K562 (cell line): ENCODE measurements around the gene XPC. TPM values are rescaled to one million over a fixed set of nuclear protein-coding genes. Genes with fewer than 3 reads are reported as not detected.

ENCODE experiments used
- ATAC-seq: fragments of 200-7000 bp; cut with Tn5 transposase; 3 replicates; pipeline ENCODE4 v1.9.1; 2020; ENCODE audit warnings: moderate library complexity
- BruUV-seq: library from RNA; stranded (reverse); fragments of 400-500 nt; replicated peaks from 2 replicates; lab custom pipeline; 2021; lab: Mats Ljungman, UMichigan
- CTCF ChIA-PET: fragments of 300-600 bp; formaldehyde crosslinking; extraction: SDS; loops from one replicate; lab custom pipeline; 2021; ENCODE audit warnings: low intra/inter-chr PET ratio; lab: Yijun Ruan, JAX
- POLR2A ChIA-PET: fragments of 300-600, 350-650 bp; sonication (Branson Sonifier 250); formaldehyde crosslinking; extraction: SDS; loops from one replicate; lab custom pipeline; 2021; ENCODE audit warnings: antibody characterized with exemption, inconsistent platforms; lab: Yijun Ruan, JAX
- DNase-seq, 4 experiments: peaks; one replicate each; pipeline versions ENCODE4 v3.0.0 to v3.0.0-alpha.2; 2011 to 2018; ENCODE audit warnings: low spot score in 3 of 4, mixed read lengths in 3 of 4; ENCODE audit errors: extremely low read depth in 1 of 4
- FAIRE-seq: peaks from 2 replicates; lab custom pipeline; 2011; peaks lifted over from hg19 to GRCh38; lab: Jason Lieb, UNC
- H2AFZ ChIP-seq: 2 replicates; pipeline ENCODE4 v1.6.0; 2011; ENCODE audit warnings: low read depth, low read length, control low read depth, inconsistent platforms
- H3K27ac ChIP-seq: fragments of 200-600 bp; 3 replicates; pipeline ENCODE4 v1.8.0; 2011; ENCODE audit warnings: low read depth, mild to moderate bottlenecking, control low read depth, inconsistent platforms, low read length, moderate library complexity, mixed read lengths; ENCODE audit errors: extremely low read depth
- H3K27me3 ChIP-seq, 2 experiments: fragments of 300-600 bp in 1 of 2; 2 replicates in 1 of 2; 3 replicates in 1 of 2; pipeline versions ENCODE4 v1.6.0 to v1.8.0; 2011; ENCODE audit warnings: inconsistent platforms in 2 of 2, low read length in 2 of 2, mild to moderate bottlenecking in 1 of 2, mixed read lengths in 1 of 2, moderate library complexity in 1 of 2; ENCODE audit not compliant: control insufficient read depth in 2 of 2, insufficient read depth in 2 of 2
- H3K36me3 ChIP-seq: fragments of 300-600 bp; 3 replicates; pipeline ENCODE4 v1.8.0; 2011; ENCODE audit warnings: mild to moderate bottlenecking, low read length, inconsistent platforms; ENCODE audit not compliant: control insufficient read depth, insufficient read depth
- H3K4me1 ChIP-seq, 2 experiments: fragments of 200-600 bp in 1 of 2; replicated peaks in 1 of 2; 2 replicates in 1 of 2; 3 replicates in 1 of 2; pipeline versions ENCODE4 v1.5.1 to v1.8.0; 2011; ENCODE audit warnings: inconsistent platforms in 2 of 2, low read length in 2 of 2, mild to moderate bottlenecking in 1 of 2, mixed read lengths in 1 of 2, moderate library complexity in 1 of 2; ENCODE audit not compliant: control insufficient read depth in 2 of 2, insufficient read depth in 2 of 2
- H3K4me2 ChIP-seq: 2 replicates; pipeline ENCODE4 v1.6.1; 2011; ENCODE audit warnings: low read length, control low read depth, inconsistent platforms, mixed read lengths; ENCODE audit not compliant: insufficient read depth
- H3K4me3 ChIP-seq: fragments of 200-600 bp; sonication (generic), shearing (Covaris generic); 2 replicates; pipeline ENCODE4 v1.5.1; 2016; ENCODE audit warnings: control low read depth, inconsistent platforms
- H3K79me2 ChIP-seq: fragments of 200-600 bp; 3 replicates; pipeline ENCODE4 v1.8.0; 2011; ENCODE audit warnings: low read length, inconsistent platforms; ENCODE audit not compliant: control insufficient read depth, insufficient read depth
- H3K9ac ChIP-seq, 2 experiments: 2 replicates each; pipeline versions ENCODE4 v1.6.0 to v1.6.1; 2011; ENCODE audit warnings: low read depth in 2 of 2, low read length in 2 of 2, control low read depth in 1 of 2, inconsistent platforms in 1 of 2, mild to moderate bottlenecking in 1 of 2, mixed read lengths in 1 of 2; ENCODE audit not compliant: insufficient read depth in 1 of 2
- H3K9me1 ChIP-seq: one replicate; pipeline ENCODE4 v1.6.0; 2011; ENCODE audit warnings: inconsistent platforms, mild to moderate bottlenecking, low read length, moderate library complexity; ENCODE audit not compliant: control insufficient read depth, insufficient read depth
- H3K9me3 ChIP-seq: replicated peaks from 2 replicates; pipeline ENCODE4 v1.5.1; 2011; ENCODE audit warnings: low read depth, low read length, inconsistent platforms; ENCODE audit not compliant: control insufficient read depth, insufficient read depth
- H4K20me1 ChIP-seq: replicated peaks from 2 replicates; pipeline ENCODE4 v1.6.1; 2011; ENCODE audit warnings: low read length, inconsistent platforms, mixed read lengths; ENCODE audit not compliant: control insufficient read depth, insufficient read depth
- ATF3 ChIP-seq, 2 experiments: fragments of 450-650 bp in 1 of 2; sonication (generic) in 1 of 2; formaldehyde crosslinking in 1 of 2; IDR thresholded peaks in 1 of 2; conservative IDR thresholded peaks in 1 of 2; 2 replicates each; pipeline versions ENCODE4 v1.6.1 to v1.8.1; 2016 to 2023; ENCODE audit warnings: mild to moderate bottlenecking in 2 of 2, moderate library complexity in 2 of 2, inconsistent platforms in 1 of 2, missing genetic modification reagents in 1 of 2
- CBX3 ChIP-seq, 2 experiments: IDR thresholded peaks; 1 replicate in 1 of 2; 2 replicates in 1 of 2; pipeline ENCODE4 v1.6.1; 2012; ENCODE audit warnings: inconsistent platforms in 2 of 2, low read length in 2 of 2, borderline replicate concordance in 1 of 2, control low read depth in 1 of 2
- EHMT2 ChIP-seq: fragments of 450-650 bp; IDR thresholded peaks from 2 replicates; pipeline ENCODE4 v1.6.1; 2018; ENCODE audit warnings: antibody characterized with exemption
- HCFC1 ChIP-seq: IDR thresholded peaks from 2 replicates; pipeline ENCODE4 v1.6.1; 2012; ENCODE audit warnings: low read depth, low read length, improper control_type of control experiment
- MIER1 ChIP-seq: fragments of 450-650 bp; IDR thresholded peaks from 2 replicates; pipeline ENCODE4 v1.6.1; 2016; ENCODE audit warnings: antibody characterized with exemption, mild to moderate bottlenecking, low read depth
- NBN ChIP-seq: fragments of 450-650 bp; IDR thresholded peaks from 2 replicates; pipeline ENCODE4 v1.6.1; 2016; ENCODE audit warnings: low read depth, mild to moderate bottlenecking
- RBM25 ChIP-seq: fragments of 200-400 bp; formaldehyde crosslinking; IDR thresholded peaks from 2 replicates; pipeline ENCODE4 v1.6.1; 2018; ENCODE audit warnings: low read length, low read depth, moderate library complexity; ENCODE audit not compliant: severe bottlenecking
- SMARCA5 ChIP-seq: fragments of 450-650 bp; IDR thresholded peaks from 2 replicates; pipeline ENCODE4 v1.6.1; 2016
- SRF ChIP-seq, 2 experiments: fragments of 250-450, 450-650 bp in 1 of 2; sonication (Bioruptor Pico) in 1 of 2; sonication (generic) in 1 of 2; formaldehyde crosslinking; IDR thresholded peaks; 2 replicates each; pipeline versions ENCODE4 v1.5.0 to v1.5.1; 2020 to 2022; ENCODE audit warnings: mild to moderate bottlenecking in 1 of 2, missing genetic modification reagents in 1 of 2
- TRIM28 ChIP-seq: fragments of 450-650 bp; IDR thresholded peaks from 2 replicates; pipeline ENCODE4 v1.6.1; 2017
- USF1 ChIP-seq: sonication (generic); formaldehyde crosslinking; IDR thresholded peaks from 2 replicates; pipeline ENCODE4 v1.9.0; 2022; ENCODE audit warnings: mild to moderate bottlenecking, missing genetic modification reagents
- XRCC4 ChIP-seq: IDR thresholded peaks from one replicate; pipeline ENCODE4 v1.6.1; 2011; ENCODE audit not compliant: insufficient read depth, insufficient read length; ENCODE audit errors: extremely low read depth
- YBX1 ChIP-seq: fragments of 450-650 bp; IDR thresholded peaks from 2 replicates; pipeline ENCODE4 v1.7.1; 2016; ENCODE audit warnings: mild to moderate bottlenecking
- ZNF354B ChIP-seq: fragments of 250-450 bp; sonication (Bioruptor Pico); IDR thresholded peaks from 2 replicates; pipeline ENCODE4 v1.4.0; 2020
- ZNF507 ChIP-seq: conservative IDR thresholded peaks from 2 replicates; pipeline ENCODE4 v1.6.1; 2017; ENCODE audit warnings: missing genetic modification characterization, missing compliant biosample characterization
- WGBS: fragments of 100-300 bp; shearing (Covaris generic); methylation state at CpG from one replicate; pipeline ENCODE4 v1.1.6; 2016; ENCODE audit warnings: low coverage, mixed read lengths; ENCODE audit not compliant: insufficient coverage; ENCODE audit errors: missing lambda C conversion rate; 5-methylcytosine and 5-hydroxymethylcytosine counted together
- in situ Hi-C: fragments of 300-500 bp; cut with MboI; formaldehyde crosslinking; loops from 4 replicates; pipeline ENCODE4 v1.15.0; 2018; ENCODE audit warnings: inconsistent platforms, mixed read lengths
- intact Hi-C: fragments of 100-400 bp; cut with micrococcal nuclease; formaldehyde crosslinking; loops from 2 replicates; pipeline ENCODE4 v1.14.2; 2022
- polyA plus RNA-seq, 8 experiments: library from polyadenylated mRNA; depleted of rRNA in 4 of 8; stranded (reverse) in 5 of 8; unstranded in 3 of 8; fragments of >200 nt; fragmentation: Nextera tagmentation in 2 of 8; fragmentation: Illumina TruSeq in 1 of 8; extraction: Ambion mirVana in 2 of 8; extraction: Trizol in 1 of 8; gene quantifications; 2 replicates each; pipeline versions ENCODE4 v1.2.1 to v1.2.3, GENCODE V29; 2011 to 2014; ENCODE audit warnings: inconsistent platforms in 1 of 8, missing spikeins in 1 of 8
- total RNA-seq, 7 experiments: library from RNA; depleted of rRNA in 6 of 7; stranded (reverse); fragments of >200 nt in 6 of 7; fragmentation: Illumina TruSeq in 2 of 7; extraction: Trizol in 2 of 7; gene quantifications; 2 replicates each; pipeline versions ENCODE4 v1.2.1 to v1.2.3, GENCODE V29; 2011 to 2021; ENCODE audit warnings: low replicate concordance in 1 of 7
- TF ChIP-seq, protein P1 (sequence below): IDR thresholded peaks from 2 replicates; pipeline ENCODE4 v1.6.1; 2016; ENCODE audit warnings: missing genetic modification characterization, missing compliant biosample characterization

The XPC gene
- total and polyA plus RNA-seq, 9 of the 15 experiments (the other 6 are each of a cell fraction or from before 2014, with no cell fraction given), result 3.8 to 54.7 (median 41.3) TPM

DNA sequence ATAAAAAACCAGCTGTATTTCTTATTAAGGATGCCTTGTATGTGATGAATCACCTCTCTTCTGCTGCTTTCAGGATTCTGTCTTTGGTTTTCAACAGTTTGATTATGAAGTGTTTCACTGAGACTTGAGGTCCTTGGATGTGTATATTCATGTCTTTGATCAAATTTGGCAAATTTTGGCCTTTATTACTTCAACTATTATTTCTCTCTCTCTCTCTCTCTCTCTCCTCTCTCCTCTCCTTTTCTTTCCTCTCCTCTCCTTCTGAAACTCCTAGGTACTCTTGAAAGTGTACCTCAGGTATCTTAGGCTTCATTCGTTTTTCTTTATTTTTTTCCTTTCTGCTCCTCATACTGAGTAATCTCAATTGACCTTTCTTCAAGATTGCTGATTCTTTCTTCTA is 43.5 kb upstream of the XPC start (continued):
- TF ChIP-seq TRIM28, result peak; percentile 95
- peak; percentile 68; the same call in 1 of the 2 replicates for TF ChIP-seq EHMT2

DNA sequence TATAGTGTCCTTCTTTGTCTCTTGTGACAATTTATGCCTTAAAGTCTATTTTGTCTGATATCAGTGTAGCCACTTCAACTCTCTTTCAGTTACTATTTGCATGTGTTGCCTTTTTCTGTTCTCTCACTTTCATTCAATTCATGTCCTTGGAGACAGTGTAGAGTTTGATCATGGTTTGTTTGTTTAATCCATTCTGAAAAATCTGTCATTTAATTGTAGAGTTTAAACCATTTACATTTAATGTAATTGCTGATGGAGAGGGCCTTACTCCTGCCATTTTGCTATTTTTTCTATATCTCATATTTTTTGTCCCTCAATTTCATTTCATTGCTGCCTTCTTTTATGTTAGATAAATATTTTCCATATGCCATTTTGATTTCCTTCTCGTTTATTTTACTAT is 42.5 kb upstream of the XPC start:
- FAIRE-seq (no peak), DNase-seq (no peak), ATAC-seq (no peak)
- H3K4me2 ChIP-seq, result no peak overlapping the region
- 15% methylated on average over 1 of the region's 1 CpG for WGBS
- no peak overlapping the region for H3K4me3 ChIP-seq
- intact Hi-C loops (no loop called here), in situ Hi-C loops (no loop called here)
- CTCF ChIA-PET, result no interaction called here
- no peaks in the 10 kb centered on the region for H3K27me3 ChIP-seq
- BruUV-seq, result no TSS peak
- H3K36me3 ChIP-seq, result no peaks in the 10 kb centered on the region
- peaks cover 13% of the 10 kb centered on the region for H3K9me3 ChIP-seq
- no peaks in the 10 kb centered on the region for H3K9me1 ChIP-seq
- H2AFZ ChIP-seq, result no peak overlapping the region
- no peaks in the 10 kb centered on the region for H3K79me2 ChIP-seq
- POLR2A ChIA-PET, result interaction anchor here (1.8 kb wide), 1 partner anchor 11 kb away, joined by 6 read pairs; no protein-coding TSS in a partner anchor
- no peak overlapping the region for H3K27ac ChIP-seq
- no peaks in the 10 kb centered on the region for H4K20me1 ChIP-seq
- no peak overlapping the region for H3K9ac ChIP-seq
- peaks cover 12 to 29% of the 10 kb centered on the region in 2 experiments; a peak in 4 of 5 replicates for H3K4me1 ChIP-seq
- TF ChIP-seq ZNF354B (CRISPR knock-in tag) (peak; percentile 71; the same call in 1 of the 2 replicates), USF1 (CRISPR knock-in tag) (no peak), SRF (CRISPR knock-in tag; IDR thresholded peaks at IDR 0.05) (no peak), RBM25 (peak; percentile 80), CBX3 (IDR thresholded peaks at IDR 0.05; ENCODE audit: borderline replicate concordance in 1 of 2, low read length in 2 of 2) (peak in 1 of 2 experiments; percentile 84; a peak in 2 of 3 replicates), ATF3 (IDR thresholded peaks at IDR 0.05) (no peak), ATF3 (CRISPR knock-in tag; conservative IDR thresholded peaks at IDR 0.05) (no peak), HCFC1 (no peak), MIER1 (0 out of 2 replicates have a peak, but pooled peaks have one; percentile 44), SMARCA5 (peak; percentile 45; the same call in 1 of the 2 replicates), YBX1 (no peak), TRIM28 (peak; percentile 65; the same call in 1 of the 2 replicates), ZNF507 (tag) (peak; percentile 99), NBN (no peak), XRCC4 (no peak)
- TF ChIP-seq, protein P1, sequence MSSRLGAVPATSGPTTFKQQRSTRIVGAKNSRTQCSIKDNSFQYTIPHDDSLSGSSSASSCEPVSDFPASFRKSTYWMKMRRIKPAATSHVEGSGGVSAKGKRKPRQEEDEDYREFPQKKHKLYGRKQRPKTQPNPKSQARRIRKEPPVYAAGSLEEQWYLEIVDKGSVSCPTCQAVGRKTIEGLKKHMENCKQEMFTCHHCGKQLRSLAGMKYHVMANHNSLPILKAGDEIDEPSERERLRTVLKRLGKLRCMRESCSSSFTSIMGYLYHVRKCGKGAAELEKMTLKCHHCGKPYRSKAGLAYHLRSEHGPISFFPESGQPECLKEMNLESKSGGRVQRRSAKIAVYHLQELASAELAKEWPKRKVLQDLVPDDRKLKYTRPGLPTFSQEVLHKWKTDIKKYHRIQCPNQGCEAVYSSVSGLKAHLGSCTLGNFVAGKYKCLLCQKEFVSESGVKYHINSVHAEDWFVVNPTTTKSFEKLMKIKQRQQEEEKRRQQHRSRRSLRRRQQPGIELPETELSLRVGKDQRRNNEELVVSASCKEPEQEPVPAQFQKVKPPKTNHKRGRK (tag), result no peak
